Astrocyte of the cerebellum (primary cell): ENCODE results near the gene ZNF627.

Experiments used
- DNase-seq: peaks from one replicate; pipeline ENCODE4 v3.0.0-alpha.2; 2011; ENCODE audit warnings: low read depth
- H3K4me3 ChIP-seq: 2 replicates; pipeline ENCODE4 v1.5.1; 2011; ENCODE audit warnings: mild to moderate bottlenecking, low read depth, low read length, moderate library complexity
- CTCF ChIP-seq: IDR thresholded peaks from 2 replicates; pipeline ENCODE4 v1.5.1; 2012; ENCODE audit warnings: low read length, low read depth, moderate library complexity, mild to moderate bottlenecking; ENCODE audit errors: missing control alignments
- in situ Hi-C: cut with HindIII; loops from 2 replicates; pipeline ENCODE4 v1.10.0; 2017; ENCODE audit warnings: low sequenced_read_pairs

ZNF627 gene

GRCh38 chr19:11649941-11650340 lies 52.7 kb downstream of the ZNF627 start:
- TF ChIP-seq CTCF = no peak
- no peak overlapping the region for H3K4me3 ChIP-seq
- in situ Hi-C loops = loop anchor here (5.0 kb wide), 1 partner anchor 37 kb away; no protein-coding TSS in a partner anchor
- no peak for DNase-seq

GRCh38 chr19:11651062-11651461 lies 53.8 kb downstream of the ZNF627 start:
- DNase-seq = no peak
- H3K4me3 ChIP-seq = no peak overlapping the region
- in situ Hi-C loops = loop anchor here (5.0 kb wide), 1 partner anchor 36 kb away; no protein-coding TSS in a partner anchor
- no peak for TF ChIP-seq CTCF

GRCh38 chr19:11652056-11652455 lies 54.8 kb downstream of the ZNF627 start:
- DNase-seq = no peak
- in situ Hi-C loops = loop anchor here (5.0 kb wide), 1 partner anchor 35 kb away; no protein-coding TSS in a partner anchor
- H3K4me3 ChIP-seq = no peak overlapping the region
- TF ChIP-seq CTCF = no peak

- DNase-seq = no peak
- H3K4me3 ChIP-seq = no peak overlapping the region
- in situ Hi-C loops = loop anchor here (5.0 kb wide), 1 partner anchor 35 kb away; no protein-coding TSS in a partner anchor
- no peak for TF ChIP-seq CTCF
Observed at GRCh38 chr19:11652492-11652891, 55.2 kb downstream of the ZNF627 start.

- H3K4me3 ChIP-seq = no peak overlapping the region
- no peak for DNase-seq
- no peak for TF ChIP-seq CTCF
- in situ Hi-C loops = no loop called here
Observed at GRCh38 chr19:11656535-11656934, 59.3 kb downstream of the ZNF627 start.

GRCh38 chr19:11657307-11657706 lies 60.0 kb downstream of the ZNF627 start:
- TF ChIP-seq CTCF = no peak
- in situ Hi-C loops = no loop called here
- H3K4me3 ChIP-seq = no peak overlapping the region

GRCh38 chr19:11658970-11659369 lies 61.7 kb downstream of the ZNF627 start:
- no peak for TF ChIP-seq CTCF
- in situ Hi-C loops = no loop called here

More at GRCh38 chr19:11657307-11657706, 60.0 kb downstream of the ZNF627 start:
- DNase-seq = no peak

More at GRCh38 chr19:11658970-11659369, 61.7 kb downstream of the ZNF627 start:
- no peak overlapping the region for H3K4me3 ChIP-seq
- no peak for DNase-seq
